ENCODE measurements around the gene EPB41L5.

GRCh38 chr2:120179396-120179795, 166.5 kb downstream of the EPB41L5 start:
- no peak for TF ChIP-seq CTCF (IDR thresholded peaks at IDR 0.05 in 8 of 11, conservative IDR thresholded peaks at IDR 0.05 in 3 of 11)
- no peak for TF ChIP-seq POLR2AphosphoS5 (IDR thresholded peaks at IDR 0.05)

Measured in spleen (tissue), 7 donors.